Suppressor macrophage treated with lipopolysaccharide for 1 hour (primary cell): ENCODE measurements around the gene TTC38.
"Not testable (repeated sequence)": the region's sequence is repeated elsewhere in the genome, so short reads cannot be mapped to it uniquely, and the experiment has no call there.

Experiments
- DNase-seq, 3 donors: peaks; one replicate each; pipeline ENCODE4 v3.0.0-alpha.2; 2020 to 2022

TTC38 gene

DNA sequence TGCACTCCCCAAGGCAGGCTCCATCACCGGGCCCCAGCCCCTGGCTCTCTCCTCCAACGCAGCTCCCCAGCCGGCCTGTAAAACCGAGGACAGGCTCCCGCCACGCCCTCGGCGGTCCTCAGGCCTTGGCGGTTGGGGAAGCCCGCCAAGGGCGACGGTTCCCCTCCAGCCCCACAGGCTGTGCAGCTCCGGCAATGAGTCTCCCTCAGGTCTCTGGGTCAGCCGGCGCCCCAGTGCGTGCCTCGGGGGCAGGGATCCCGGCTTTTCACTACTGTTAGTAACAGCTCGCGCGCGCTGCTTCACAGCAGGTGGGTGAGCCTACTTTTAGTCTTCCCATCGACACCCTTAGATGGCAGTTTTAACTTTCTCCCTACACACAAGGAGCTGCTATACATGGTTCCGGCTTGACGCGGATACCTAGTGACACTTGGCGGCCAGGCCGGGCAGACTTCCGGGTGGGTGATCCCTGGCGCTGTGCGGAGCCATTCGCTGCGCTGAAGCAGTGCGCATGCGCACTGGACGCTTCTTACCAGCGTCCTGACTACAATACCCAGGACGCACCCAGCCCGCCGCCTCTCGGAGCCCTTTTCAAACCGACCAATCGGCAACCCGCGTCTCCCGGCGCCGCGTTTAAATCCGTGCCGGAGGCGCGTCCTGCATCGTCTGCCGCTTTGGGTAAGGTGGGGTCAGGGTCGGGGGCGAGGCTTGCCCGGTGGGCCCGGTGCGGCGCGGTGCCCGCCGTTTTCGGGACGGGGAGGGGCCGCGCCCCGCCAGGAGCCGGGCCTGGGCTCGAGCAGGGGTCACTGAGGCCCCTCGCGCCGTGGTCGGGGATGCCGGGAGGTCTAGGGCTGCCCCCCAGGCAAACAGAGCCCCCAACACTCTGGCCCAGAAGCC, 28.7 kb downstream of the TTC38 start, which contains the start of gene GTSE1:
GTSE1 (plus strand) TSS at position 614 of the 894 bp plus-strand sequence. CDS start 531 bp downstream, outside the sequence.
- peak; percentile 99 for DNase-seq

- DNase-seq: peak; percentile 17 to 41 (median 24)
Observed at GRCh38 chr22:46297151-46297812, 29.5 kb downstream of the TTC38 start.

- DNase-seq: no peak
Observed at GRCh38 chr22:46299101-46299500, 31.3 kb downstream of the TTC38 start.

DNA sequence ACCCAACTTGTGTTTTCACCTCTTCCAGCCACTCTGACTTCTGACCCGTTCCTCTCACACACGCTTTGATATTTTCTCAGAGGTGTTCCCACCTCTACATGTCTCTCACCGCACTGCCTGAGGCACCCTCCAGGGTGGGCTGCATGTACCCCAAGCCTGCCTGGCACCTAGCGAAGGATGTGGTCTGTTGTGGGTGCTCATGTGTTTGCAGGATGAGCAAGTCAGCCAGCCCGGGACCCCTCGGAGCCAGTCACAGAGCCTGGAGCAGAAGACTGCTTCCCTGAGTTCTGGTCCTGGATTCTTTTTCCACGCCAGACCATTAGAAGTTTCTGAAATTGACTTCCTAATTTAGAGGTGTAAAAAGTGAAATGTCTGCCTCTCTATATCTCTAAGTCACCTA, 32.7 kb downstream of the TTC38 start:
- DNase-seq: no peak

- DNase-seq: no peak
Observed at GRCh38 chr22:46303347-46303965, 35.6 kb downstream of the TTC38 start.

GRCh38 chr22:46308283-46308988, 40.6 kb downstream of the TTC38 start:
- DNase-seq: no peak

DNA sequence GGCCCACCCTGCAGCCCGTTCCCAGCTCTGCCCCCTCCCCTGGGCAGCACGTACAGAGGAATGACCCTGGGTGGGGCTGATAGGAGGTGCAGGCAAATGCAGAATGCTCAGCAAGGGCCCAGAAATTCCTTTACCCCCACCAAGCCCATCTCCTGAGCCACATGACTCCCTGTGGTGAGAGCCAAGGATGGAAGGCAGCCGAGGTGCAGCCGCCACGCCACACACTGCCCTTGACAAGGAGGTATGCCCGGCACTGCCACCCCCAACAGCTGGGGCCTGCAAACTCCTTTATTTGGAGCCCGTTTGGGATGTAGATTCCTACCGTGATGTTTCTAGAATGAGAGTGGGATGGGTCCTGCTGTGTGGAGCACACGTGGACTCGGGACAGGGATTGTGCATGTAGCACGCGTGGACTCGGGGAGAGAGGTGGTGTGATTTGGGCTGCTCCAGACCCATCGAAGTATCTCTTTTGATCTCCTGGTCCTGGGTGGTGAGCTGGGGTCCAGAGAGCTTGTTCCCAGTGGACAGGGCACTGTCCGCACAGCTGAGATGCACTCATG, 41.8 kb downstream of the TTC38 start:
- no peak for DNase-seq

DNA sequence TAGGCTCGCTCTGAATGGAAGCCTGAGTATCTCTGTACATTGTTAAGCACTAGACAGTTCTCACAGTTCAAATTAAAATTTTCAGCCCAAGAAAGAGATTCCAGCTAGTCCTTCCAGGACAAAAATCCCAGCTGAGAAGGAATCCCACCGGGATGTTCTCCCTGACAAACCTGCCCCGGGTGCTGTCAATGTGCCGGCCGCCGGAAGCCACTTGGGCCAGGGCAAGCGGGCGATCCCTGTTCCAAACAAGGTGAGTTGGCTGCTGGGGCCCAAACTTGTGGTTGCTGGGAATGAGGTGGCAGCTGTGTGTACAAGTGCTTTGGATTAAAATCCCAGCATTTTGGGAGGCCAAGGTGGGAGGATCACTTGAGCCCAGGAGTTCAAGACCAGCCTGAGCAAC, 44.2 kb downstream of the TTC38 start:
- no peak for DNase-seq

- not testable (repeated sequence) for DNase-seq
Observed at GRCh38 chr22:46312848-46313247, 45.0 kb downstream of the TTC38 start.

GRCh38 chr22:46315976-46316375, 48.2 kb downstream of the TTC38 start:
- no peak for DNase-seq

DNA sequence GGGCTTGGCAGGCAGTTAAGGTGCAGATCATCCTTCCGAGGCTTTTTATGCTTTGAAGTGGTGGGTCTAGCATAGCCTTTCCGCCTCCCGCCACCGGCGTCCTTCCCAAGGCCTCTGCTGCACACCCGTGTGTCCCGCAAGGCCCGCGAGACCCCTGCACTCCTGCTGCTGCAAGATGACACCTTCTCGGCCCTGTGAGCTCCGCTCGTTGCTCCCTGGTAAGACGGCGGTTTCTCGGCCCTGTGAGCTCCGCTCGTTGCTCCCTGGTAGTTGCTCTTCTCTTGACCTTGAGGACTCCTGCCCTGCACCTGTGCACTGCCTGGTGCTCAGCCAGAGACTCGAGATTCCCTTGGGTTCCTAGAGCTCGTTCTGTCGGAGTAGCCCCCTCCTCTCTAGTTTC, 49.8 kb downstream of the TTC38 start:
- DNase-seq: no peak

DNA sequence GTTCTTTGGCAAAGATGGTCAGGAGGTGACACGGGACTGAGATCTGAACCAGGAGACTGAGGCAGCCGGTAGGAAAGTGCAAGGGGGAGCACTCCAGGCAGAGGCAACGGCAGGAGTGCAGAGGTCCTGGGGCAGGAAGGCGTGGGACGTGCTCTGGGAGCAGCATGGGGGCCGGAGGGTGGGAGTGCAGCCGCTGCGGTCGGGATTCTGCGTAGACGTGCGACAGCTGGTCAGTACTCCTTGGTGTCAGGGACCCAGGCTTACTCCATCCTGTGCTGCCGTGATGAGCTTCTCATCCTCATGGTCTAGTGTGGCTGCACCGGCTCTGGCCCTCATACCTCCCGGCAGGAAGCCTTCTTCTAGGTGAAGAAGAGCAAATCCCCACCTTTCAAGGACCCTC, 50.8 kb downstream of the TTC38 start:
- no peak for DNase-seq

GRCh38 chr22:46319319-46319718, 51.5 kb downstream of the TTC38 start:
- no peak for DNase-seq

- no peak for DNase-seq
Observed at GRCh38 chr22:46320166-46320710, 52.4 kb downstream of the TTC38 start.

DNA sequence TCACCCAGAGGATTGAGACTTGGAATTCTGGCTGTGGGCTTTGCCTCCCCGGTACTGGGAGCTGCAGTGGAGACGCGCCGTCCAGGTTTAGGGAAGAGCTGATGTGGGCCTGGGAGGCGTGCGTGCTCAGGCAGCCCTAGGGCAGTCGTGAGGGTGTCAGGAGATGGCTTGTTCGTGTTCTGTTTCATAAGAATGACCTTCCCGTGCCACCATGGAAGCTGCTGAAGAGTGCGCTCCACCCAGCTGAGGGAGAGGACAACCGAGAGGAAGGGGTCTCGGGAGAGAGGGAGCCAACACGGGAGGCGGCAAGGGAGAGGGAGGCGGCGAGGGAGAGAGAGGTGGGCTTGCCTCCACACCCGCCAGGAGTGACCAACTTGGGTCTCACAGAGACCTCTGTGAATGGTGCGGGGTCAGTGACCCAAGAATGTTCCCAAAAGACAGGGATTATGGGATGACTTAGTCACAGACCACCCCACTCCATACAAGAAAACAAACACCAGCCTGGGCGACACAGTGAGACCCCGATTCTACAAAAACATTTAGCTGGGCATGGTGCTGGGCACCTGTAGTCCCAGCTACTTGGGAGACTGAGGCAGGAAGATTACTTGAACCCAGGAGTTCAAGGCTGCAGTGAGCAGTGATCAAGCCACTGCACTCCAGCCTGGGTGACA, 53.0 kb downstream of the TTC38 start:
- DNase-seq: no peak

DNA sequence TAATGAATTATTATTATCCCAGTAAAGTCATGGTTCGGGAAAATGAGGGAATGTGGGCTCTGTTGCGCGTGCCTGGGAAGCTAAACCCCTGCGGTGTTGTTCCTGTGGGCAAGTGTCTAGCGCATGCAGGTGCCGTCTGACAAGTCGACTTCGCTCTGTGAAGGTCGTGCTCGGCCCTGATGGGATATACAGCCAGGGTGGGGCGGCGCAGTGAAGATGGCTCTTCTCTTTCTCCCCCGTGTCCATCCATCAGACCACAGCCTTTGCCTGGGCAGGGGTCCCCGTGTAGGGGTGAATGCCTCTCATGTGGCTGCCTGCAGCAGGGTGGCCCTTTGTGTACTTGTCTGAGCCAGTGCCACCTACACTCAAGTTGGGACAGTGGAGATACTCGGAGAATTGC, 54.9 kb downstream of the TTC38 start:
- DNase-seq: no peak

GRCh38 chr22:46323162-46323561, 55.4 kb downstream of the TTC38 start:
- no peak for DNase-seq

DNA sequence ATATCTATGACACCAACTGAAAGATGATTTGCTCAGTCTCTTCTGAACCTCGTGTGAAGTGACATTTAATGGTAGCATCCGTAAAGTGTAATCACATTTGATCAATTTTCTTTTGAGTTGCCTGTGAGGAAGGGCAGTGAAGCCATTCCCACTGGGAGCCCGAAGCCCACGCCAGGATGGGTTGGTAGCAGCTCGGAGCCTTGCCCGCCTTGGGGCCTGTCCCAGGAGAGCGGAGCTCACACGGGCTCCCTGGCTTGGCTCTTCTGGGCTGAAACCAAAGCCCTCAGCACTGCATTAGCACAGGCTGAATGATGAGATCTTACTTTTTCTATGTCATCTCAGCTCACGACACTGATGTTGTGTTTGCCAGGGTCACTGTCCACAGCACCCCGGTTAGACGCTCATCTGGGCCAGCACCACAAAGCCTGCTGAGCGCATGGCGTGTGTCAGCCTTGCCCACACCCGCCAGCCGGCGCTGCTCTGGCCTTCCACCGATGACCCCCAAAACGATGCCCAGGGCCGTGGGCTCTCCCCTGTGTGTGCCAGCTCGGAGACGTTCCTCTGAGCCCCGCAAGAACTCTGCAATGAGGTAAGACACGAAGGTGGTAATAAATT, 58.4 kb downstream of the TTC38 start:
- no peak for DNase-seq

- no peak for DNase-seq
Observed at GRCh38 chr22:46327691-46328465, 60.1 kb downstream of the TTC38 start.

DNA sequence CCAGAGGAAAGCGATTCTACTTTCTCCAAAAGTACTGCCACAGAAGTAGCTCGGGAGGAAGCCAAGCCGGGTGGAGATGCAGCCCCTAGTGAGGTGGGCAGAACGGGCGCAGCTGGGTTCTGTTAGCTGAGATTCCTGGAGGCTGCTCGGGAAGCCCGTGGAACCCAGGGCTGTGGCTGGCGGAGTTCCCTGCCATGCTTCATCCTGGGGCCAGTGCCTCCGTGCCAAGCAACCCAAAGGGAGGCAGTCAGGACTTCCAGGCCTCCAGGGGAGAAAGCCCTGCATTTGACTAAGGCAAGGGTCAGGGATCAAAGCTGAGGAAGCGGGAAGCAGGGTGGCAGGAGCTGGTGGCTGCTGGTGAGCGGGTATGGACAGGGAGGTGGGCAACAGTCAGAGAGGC, 61.0 kb downstream of the TTC38 start:
- DNase-seq: no peak

DNA sequence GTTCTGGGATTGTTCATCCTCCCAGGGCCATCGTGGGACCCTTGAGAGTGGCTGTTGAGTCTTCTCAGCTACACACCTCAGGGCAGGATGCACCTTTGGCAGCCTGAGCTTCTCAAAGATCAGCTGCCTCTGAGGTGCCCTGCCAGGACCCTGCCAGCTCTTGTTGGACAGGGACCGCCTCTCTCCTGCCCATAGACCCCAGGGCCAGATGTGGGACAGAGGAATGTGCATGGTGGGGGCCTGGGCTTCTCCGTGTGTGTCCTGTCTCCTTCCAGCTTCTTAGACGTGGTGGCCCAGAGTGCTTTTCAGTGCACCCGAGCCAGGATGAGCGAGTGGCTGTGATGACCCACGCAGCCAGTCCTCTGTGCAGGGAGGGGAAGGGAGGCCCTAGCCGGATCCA, 61.8 kb downstream of the TTC38 start:
- DNase-seq: no peak
